Activated CD8-positive, alpha-beta memory T cell treated with anti-CD3 and anti-CD28 coated beads for 24 hours (primary cell): ENCODE measurements around the gene WHRN.

ENCODE experiments used
- DNase-seq: peaks from one replicate; pipeline ENCODE4 v3.0.0-alpha.2; 2020

The WHRN gene

GRCh38 chr9:114357911-114358328 is 147.4 kb downstream of the WHRN start:
- DNase-seq: no peak

- no peak for DNase-seq
Measured at GRCh38 chr9:114357360-114357759, 147.9 kb downstream of the WHRN start.

GRCh38 chr9:114356792-114357191 is 148.5 kb downstream of the WHRN start:
- no peak for DNase-seq

GRCh38 chr9:114355821-114356220 is 149.5 kb downstream of the WHRN start:
- no peak for DNase-seq
